Esophagus squamous epithelium (tissue), 5 donors: ENCODE measurements around the gene EHMT1. TPM values are rescaled to one million over a fixed set of nuclear protein-coding genes. Genes with fewer than 3 reads are reported as not detected.

ENCODE experiments used
- DNase-seq: peaks from one replicate; lab custom pipeline; 2025; lab: John Stamatoyannopoulos, UW
- H3K27ac ChIP-seq, 4 donors: fragments of 200-600 bp; sonication (generic); one replicate each; pipeline ENCODE4 v1.5.1; 2016 to 2019; ENCODE audit warnings: mild to moderate bottlenecking in 1 of 4
- H3K27me3 ChIP-seq, 4 donors: fragments of 200-600 bp; sonication (generic); 1 replicate in 3 of 4; 2 replicates in 1 of 4; pipeline versions ENCODE4 v1.5.1 to v1.6.0; 2017 to 2021; ENCODE audit warnings: antibody characterized with exemption in 1 of 4
- H3K36me3 ChIP-seq, 3 donors: fragments of 200-600 bp; sonication (generic); one replicate each; pipeline ENCODE4 v1.5.1; 2016 to 2019
- H3K4me1 ChIP-seq, 3 donors: fragments of 200-600 bp; sonication (generic); one replicate each; pipeline ENCODE4 v1.5.1; 2017 to 2019
- H3K4me3 ChIP-seq, 4 donors: fragments of 200-600 bp; sonication (generic); 1 replicate in 3 of 4; 2 replicates in 1 of 4; pipeline ENCODE4 v1.5.1; 2016 to 2019; ENCODE audit warnings: mild to moderate bottlenecking in 2 of 4, moderate library complexity in 1 of 4
- H3K9me3 ChIP-seq, 3 donors: fragments of 200-600 bp; sonication (generic); one replicate each; pipeline ENCODE4 v1.5.1; 2016 to 2019
- POLR2A ChIP-seq, 4 donors: fragments of 450-650 bp; IDR thresholded peaks; one replicate each; pipeline ENCODE4 v1.6.1; 2017; ENCODE audit warnings: antibody characterized with exemption in 4 of 4, mild to moderate bottlenecking in 4 of 4, moderate library complexity in 3 of 4
- WGBS, 2 donors: methylation state at CpG; one replicate each; pipeline ENCODE4 v1.1.5; 2018; 5-methylcytosine and 5-hydroxymethylcytosine counted together
- intact Hi-C: fragments of 100-400 bp; cut with DNase I; formaldehyde crosslinking; loops from one replicate; pipeline ENCODE4 v1.15.0; 2022
- total RNA-seq, 4 donors: library from RNA; depleted of rRNA; stranded (reverse); fragments of >200 nt; gene quantifications; one replicate each; pipeline ENCODE4 v1.1.0, GENCODE V29; 2016
- TF ChIP-seq, protein P1 (sequence below), 6 experiments: fragments of 450-650 bp in 4 of 6; fragments of 200-600 bp in 2 of 6; sonication (generic) in 2 of 6; IDR thresholded peaks; one replicate each; pipeline ENCODE4 v1.5.1; 2016 to 2019; ENCODE audit warnings: antibody characterized with exemption in 6 of 6, mild to moderate bottlenecking in 4 of 6, moderate library complexity in 4 of 6
- donor health status: DM: yes; HTN: yes; CAD: no.

The EHMT1 gene
- total RNA-seq, 4 donors from 2014 or later, result 42.8 to 87.0 (median 65.0) TPM

DNA sequence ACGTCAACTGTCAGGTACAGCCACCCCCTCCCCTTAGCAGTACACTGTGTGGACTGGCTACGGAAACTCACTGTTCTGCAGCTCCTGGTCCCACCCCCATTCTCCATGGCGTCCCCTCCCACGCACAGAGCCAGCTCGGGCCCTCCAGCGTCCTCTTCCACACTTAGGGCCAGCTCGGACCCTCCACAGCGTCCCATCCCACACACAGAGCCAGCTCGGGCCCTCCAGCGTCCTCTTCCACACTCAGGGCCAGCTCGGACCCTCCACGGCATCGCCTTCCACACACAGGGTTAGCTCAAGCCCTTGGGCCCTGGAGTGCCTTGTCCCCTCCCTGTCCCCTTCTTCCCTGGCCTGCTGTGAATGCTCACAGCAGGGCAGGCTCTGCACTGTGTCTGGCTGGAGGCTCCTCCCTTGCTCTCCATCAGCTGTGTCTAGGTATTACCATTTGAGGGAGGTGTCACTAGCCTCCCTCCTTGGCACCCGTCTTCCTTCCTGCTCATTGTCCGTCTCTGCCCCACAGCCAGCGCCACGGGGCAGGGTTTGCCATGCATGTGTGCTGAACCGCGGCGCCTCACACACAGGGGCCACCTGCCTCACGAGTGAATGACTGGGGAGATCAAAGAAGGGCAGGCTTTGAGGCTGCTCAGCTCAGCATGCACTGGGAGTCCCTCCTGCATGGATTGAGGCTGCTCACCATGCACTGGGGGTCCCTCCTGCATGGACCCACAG is 180.3 kb downstream of the EHMT1 start:
- TF ChIP-seq, protein P1, sequence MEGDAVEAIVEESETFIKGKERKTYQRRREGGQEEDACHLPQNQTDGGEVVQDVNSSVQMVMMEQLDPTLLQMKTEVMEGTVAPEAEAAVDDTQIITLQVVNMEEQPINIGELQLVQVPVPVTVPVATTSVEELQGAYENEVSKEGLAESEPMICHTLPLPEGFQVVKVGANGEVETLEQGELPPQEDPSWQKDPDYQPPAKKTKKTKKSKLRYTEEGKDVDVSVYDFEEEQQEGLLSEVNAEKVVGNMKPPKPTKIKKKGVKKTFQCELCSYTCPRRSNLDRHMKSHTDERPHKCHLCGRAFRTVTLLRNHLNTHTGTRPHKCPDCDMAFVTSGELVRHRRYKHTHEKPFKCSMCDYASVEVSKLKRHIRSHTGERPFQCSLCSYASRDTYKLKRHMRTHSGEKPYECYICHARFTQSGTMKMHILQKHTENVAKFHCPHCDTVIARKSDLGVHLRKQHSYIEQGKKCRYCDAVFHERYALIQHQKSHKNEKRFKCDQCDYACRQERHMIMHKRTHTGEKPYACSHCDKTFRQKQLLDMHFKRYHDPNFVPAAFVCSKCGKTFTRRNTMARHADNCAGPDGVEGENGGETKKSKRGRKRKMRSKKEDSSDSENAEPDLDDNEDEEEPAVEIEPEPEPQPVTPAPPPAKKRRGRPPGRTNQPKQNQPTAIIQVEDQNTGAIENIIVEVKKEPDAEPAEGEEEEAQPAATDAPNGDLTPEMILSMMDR (IDR thresholded peaks at IDR 0.05), result no peak
- TF ChIP-seq POLR2A (IDR thresholded peaks at IDR 0.05), result no peak
- DNase-seq, result no peak
- intact Hi-C loops, result no loop called here

DNA sequence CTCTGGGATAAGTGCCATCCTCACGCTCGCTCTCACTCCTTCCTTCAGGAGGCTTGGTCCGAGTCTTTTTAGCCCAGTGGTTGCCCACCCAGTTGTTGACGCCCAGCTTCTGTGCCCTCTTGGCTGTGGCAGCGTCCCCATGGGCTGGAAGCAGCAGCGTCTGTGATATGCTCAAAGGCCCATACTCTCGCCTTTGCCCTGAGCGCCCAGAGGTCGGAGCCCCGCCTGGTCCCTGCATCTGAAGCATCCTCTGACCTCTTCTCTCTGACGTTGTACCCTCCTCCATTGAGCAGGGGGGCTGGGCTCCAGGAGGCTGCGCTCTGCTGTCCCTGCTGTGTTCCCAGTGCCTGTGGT is 180.8 kb downstream of the EHMT1 start:
- no peak overlapping the region for H3K27ac ChIP-seq
- intact Hi-C loops, result no loop called here
- H3K4me1 ChIP-seq, result no peaks in the 10 kb centered on the region
- H3K4me3 ChIP-seq, result no peak overlapping the region
- no peak for DNase-seq
- WGBS, 2 donors, result 60 to 94% methylated on average over 1 to 3 of the region's 12 CpGs
- no peak for TF ChIP-seq POLR2A (IDR thresholded peaks at IDR 0.05)
- TF ChIP-seq, protein P1 (IDR thresholded peaks at IDR 0.05), result no peak
- no peaks in the 10 kb centered on the region for H3K9me3 ChIP-seq
- no peaks in the 10 kb centered on the region for H3K27me3 ChIP-seq
- H3K36me3 ChIP-seq, result peaks cover 0 to 96% (median 11%) of the 10 kb centered on the region in 3 donors

More for the DNA sequence above, 180.3 kb downstream of the EHMT1 start:
- H3K36me3 ChIP-seq, result peaks cover 0 to 99% (median 11%) of the 10 kb centered on the region in 3 donors
- 89 to 94% methylated on average over 10 to 18 of the region's 21 CpGs for whole genome bisulfite sequencing, 2 donors
- H3K27ac ChIP-seq, result no peak overlapping the region
- no peaks in the 10 kb centered on the region for H3K9me3 ChIP-seq
- H3K4me3 ChIP-seq, result no peak overlapping the region
- H3K4me1 ChIP-seq, result no peaks in the 10 kb centered on the region
- no peaks in the 10 kb centered on the region for H3K27me3 ChIP-seq

DNA sequence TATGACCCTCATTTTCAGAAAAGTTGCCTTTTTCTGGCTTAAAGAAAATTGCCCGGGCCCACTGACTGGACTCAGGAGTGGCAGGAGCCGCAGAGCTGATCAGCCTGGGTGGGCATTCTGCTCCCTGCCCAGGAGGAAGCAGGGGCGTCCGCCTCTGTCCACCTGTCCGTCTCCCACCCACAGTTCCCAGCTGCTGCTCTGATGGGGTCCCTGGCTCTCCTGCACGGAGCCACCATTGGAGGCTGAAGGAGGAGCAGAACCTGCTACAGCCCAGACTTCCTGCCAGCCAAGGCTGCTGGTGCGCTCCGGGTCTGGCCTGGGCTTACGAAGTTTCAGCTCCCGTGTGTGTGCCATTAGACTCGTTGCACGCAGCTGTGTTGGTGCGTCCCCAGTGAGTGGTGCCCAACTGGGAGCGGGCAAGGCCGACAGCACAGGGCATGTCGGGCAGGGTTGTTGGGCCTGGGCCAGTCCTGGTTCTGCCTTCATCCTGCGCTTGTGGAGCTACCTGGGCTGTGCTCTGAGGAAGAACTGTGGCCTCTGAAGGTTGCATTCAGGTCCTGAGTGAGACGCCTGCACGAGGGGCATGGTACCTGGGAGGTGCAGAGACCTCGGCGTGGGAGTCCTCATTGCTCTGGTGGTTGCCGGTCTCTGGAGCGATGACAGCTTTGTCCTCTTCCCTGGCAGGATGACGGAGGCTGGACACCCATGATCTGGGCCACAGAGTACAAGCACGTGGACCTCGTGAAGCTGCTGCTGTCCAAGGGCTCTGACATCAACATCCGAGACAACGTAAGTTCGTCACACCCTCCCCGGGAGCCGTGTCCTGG is 181.6 kb downstream of the EHMT1 start:
- Histone ChIP-seq H3K4me1 (no peaks in the 10 kb centered on the region), H3K4me3 (no peak overlapping the region), H3K27me3 (no peaks in the 10 kb centered on the region), H3K36me3 (peaks cover 0 to 96% (median 11%) of the 10 kb centered on the region in 3 donors), H3K9me3 (no peaks in the 10 kb centered on the region), H3K27ac (no peak overlapping the region)
- DNase-seq, result no peak
- intact Hi-C loops, result no loop called here
- WGBS, 2 donors, result 88 to 89% methylated on average over 2 to 15 of the region's 31 CpGs
- no peak for TF ChIP-seq POLR2A (IDR thresholded peaks at IDR 0.05)
- TF ChIP-seq, protein P1 (IDR thresholded peaks at IDR 0.05), result no peak

DNA sequence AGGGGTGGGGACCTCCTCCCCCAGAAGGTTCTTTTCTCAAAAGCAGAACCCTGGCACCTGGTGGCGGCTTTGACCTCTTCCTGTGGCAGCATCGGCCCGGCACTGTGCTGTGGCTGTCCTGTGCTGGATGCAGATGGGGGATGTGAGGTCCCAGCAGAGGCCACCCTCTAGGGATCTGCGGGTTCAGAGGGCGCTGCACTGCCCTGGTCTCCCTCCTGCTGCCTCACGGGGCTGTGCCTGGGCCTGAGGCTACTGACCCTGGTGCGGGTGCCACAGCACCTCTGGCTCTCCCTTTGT is 182.2 kb downstream of the EHMT1 start:
- no peaks in the 10 kb centered on the region for H3K4me1 ChIP-seq
- no peak for DNase-seq
- no peaks in the 10 kb centered on the region for H3K9me3 ChIP-seq
- no peaks in the 10 kb centered on the region for H3K27me3 ChIP-seq
- H3K36me3 ChIP-seq, result peaks cover 0 to 96% (median 11%) of the 10 kb centered on the region in 3 donors
- H3K27ac ChIP-seq, result no peak overlapping the region
- 73 to 91% methylated on average over 2 to 4 of the region's 7 CpGs for WGBS, 2 donors
- no peak overlapping the region for H3K4me3 ChIP-seq
- intact Hi-C loops, result no loop called here
- TF ChIP-seq, protein P1 (IDR thresholded peaks at IDR 0.05), result no peak
- TF ChIP-seq POLR2A (IDR thresholded peaks at IDR 0.05), result no peak

DNA sequence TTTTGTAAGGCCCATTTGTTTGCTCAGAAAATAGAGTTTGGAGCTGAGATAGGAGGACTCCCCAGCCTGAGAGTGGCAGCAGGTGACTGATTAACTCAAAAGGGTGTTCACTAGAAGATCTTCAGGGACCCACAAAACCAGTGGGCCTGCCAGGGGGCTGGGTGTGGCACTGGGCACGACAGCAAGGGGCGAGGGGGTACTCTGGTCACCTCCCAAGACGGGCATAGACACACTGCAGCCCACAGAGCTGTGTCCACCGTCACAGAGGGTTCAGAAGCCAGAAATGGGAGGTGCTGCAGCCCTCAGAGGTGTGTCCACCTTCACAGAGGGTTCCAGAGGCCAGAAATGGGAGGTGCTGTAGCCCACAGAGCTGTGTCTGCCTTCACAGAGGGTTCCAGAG is 183.2 kb downstream of the EHMT1 start:
- intact Hi-C loops, result no loop called here
- H3K36me3 ChIP-seq, result peaks cover 0 to 94% (median 11%) of the 10 kb centered on the region in 3 donors
- H3K4me3 ChIP-seq, result no peak overlapping the region
- H3K4me1 ChIP-seq, result no peaks in the 10 kb centered on the region
- H3K27me3 ChIP-seq, result no peaks in the 10 kb centered on the region
- WGBS, 2 donors, result 46 to 77% methylated on average over 4 of the region's 4 CpGs
- no peaks in the 10 kb centered on the region for H3K9me3 ChIP-seq
- DNase-seq, result no peak
- H3K27ac ChIP-seq, result no peak overlapping the region
- TF ChIP-seq POLR2A (IDR thresholded peaks at IDR 0.05), result no peak
- TF ChIP-seq, protein P1 (IDR thresholded peaks at IDR 0.05), result no peak
